Osteocyte (in vitro differentiated cells): Measurements from ENCODE around the gene EXD3. TPM values are rescaled to one million over a fixed set of nuclear protein-coding genes. Genes with fewer than 3 reads are reported as not detected.

ENCODE experiments used
- DNase-seq: peaks from one replicate; pipeline ENCODE4 v3.0.0; 2021; ENCODE audit warnings: mixed read lengths; ENCODE audit not compliant: unreplicated experiment; ENCODE audit errors: extremely low spot score
- H3K27ac Mint-ChIP-seq: one replicate; pipeline ENCODE4 v1.8.0; 2021; ENCODE audit warnings: mild to moderate bottlenecking, mixed read lengths; ENCODE audit not compliant: unreplicated experiment
- H3K27me3 Mint-ChIP-seq: one replicate; pipeline ENCODE4 v1.8.0; 2021; ENCODE audit warnings: mixed read lengths; ENCODE audit not compliant: unreplicated experiment
- H3K36me3 Mint-ChIP-seq: one replicate; pipeline ENCODE4 v1.8.0; 2021; ENCODE audit warnings: mixed read lengths; ENCODE audit not compliant: unreplicated experiment
- H3K4me1 Mint-ChIP-seq: one replicate; pipeline ENCODE4 v1.8.0; 2021; ENCODE audit warnings: mixed read lengths; ENCODE audit not compliant: unreplicated experiment
- H3K4me3 Mint-ChIP-seq: one replicate; pipeline ENCODE4 v1.8.0; 2021; ENCODE audit warnings: mild to moderate bottlenecking, moderate library complexity, mixed read lengths; ENCODE audit not compliant: unreplicated experiment
- H3K9me3 Mint-ChIP-seq: one replicate; pipeline ENCODE4 v1.8.0; 2021; ENCODE audit warnings: mixed read lengths; ENCODE audit not compliant: unreplicated experiment
- total RNA-seq: library from RNA; stranded (reverse); gene quantifications from 2 replicates; pipeline ENCODE4 v1.2.1, GENCODE V29; 2021
- TF ChIP-seq, protein P1 (sequence below): fragments of 200-600 bp; sonication (generic); IDR thresholded peaks from 2 replicates; pipeline ENCODE4 v1.5.0; 2021; ENCODE audit warnings: antibody characterized with exemption, mild to moderate bottlenecking, moderate library complexity

EXD3 gene
- total RNA-seq, 1 donor from 2014 or later, result 21.5 TPM

DNA sequence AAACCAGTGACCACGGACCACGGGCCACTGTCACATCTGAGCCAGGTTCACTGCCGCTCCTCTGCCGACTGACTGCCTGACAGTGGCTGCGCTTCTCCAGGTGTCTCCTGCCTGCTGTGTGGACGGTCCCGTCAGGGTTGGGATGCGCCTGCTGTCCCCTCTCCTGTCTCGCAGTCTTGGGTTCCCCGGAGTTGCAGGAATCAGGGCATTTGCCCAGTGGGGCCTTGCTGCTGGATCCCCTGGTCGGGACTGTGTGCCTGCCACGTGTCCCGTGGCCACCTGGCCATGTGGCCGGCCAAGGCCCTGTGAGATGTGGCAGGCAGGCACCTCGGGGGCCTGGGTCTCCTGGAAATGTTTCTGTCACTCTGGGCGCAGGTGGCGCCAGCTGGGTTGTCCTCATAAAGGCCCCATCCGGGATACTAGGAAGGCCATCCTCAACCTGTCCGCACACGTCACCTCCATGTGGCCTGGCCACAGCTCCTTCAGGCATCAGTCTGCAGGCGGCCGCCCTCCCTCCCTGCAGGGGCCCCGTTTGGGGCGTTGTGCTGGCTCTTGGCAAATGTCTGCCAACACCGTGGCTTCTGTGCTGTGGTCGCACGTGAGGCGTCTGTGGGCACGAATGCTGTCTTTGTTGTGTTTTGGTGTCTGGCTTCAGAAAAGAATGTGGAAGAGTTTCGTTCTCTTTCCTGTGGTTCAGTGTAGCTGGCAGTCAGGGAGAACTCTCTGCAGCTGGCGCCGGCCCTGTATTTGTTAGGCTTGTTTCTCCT is 151.8 kb downstream of the EXD3 start:
- peaks cover 13% of the 10 kb centered on the region for H3K36me3 Mint-ChIP-seq
- H3K27me3 Mint-ChIP-seq, result no peaks in the 10 kb centered on the region
- DNase-seq, result no peak
- H3K4me1 Mint-ChIP-seq, result peaks cover 24% of the 10 kb centered on the region
- TF ChIP-seq, protein P1, sequence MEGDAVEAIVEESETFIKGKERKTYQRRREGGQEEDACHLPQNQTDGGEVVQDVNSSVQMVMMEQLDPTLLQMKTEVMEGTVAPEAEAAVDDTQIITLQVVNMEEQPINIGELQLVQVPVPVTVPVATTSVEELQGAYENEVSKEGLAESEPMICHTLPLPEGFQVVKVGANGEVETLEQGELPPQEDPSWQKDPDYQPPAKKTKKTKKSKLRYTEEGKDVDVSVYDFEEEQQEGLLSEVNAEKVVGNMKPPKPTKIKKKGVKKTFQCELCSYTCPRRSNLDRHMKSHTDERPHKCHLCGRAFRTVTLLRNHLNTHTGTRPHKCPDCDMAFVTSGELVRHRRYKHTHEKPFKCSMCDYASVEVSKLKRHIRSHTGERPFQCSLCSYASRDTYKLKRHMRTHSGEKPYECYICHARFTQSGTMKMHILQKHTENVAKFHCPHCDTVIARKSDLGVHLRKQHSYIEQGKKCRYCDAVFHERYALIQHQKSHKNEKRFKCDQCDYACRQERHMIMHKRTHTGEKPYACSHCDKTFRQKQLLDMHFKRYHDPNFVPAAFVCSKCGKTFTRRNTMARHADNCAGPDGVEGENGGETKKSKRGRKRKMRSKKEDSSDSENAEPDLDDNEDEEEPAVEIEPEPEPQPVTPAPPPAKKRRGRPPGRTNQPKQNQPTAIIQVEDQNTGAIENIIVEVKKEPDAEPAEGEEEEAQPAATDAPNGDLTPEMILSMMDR, result no peak
- H3K4me3 Mint-ChIP-seq, result no peak overlapping the region
- no peak overlapping the region for H3K27ac Mint-ChIP-seq
- no peaks in the 10 kb centered on the region for H3K9me3 Mint-ChIP-seq

DNA sequence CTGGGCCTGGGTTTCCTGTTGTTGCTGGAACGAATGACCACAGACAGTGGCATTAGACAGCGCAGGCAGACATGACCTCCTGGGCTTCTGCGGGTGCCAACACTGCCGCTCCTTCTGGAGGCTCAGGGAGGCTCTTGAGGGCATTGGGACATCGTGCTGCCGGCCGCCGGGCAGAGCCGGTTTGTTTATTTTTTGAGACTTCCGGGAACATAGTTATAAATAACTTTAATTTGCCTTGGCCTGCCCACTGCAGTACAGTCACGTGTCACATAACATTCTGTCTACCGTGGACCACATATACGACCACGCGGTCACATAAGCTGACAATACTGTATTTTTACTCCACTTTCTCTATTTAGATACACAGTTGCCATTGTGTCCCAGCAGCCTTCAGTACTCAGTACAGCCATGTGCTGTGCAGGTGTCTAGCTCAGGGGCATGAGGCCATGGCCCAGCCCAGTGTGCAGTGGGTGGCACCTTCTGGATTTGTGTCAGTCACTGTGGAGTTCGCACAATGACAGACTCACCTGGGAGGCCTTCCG is 153.7 kb downstream of the EXD3 start:
- Mint-ChIP-seq H3K36me3 (peaks cover 13% of the 10 kb centered on the region), H3K27ac (peak overlapping the region; percentile 49)
- DNase-seq, result no peak

DNA sequence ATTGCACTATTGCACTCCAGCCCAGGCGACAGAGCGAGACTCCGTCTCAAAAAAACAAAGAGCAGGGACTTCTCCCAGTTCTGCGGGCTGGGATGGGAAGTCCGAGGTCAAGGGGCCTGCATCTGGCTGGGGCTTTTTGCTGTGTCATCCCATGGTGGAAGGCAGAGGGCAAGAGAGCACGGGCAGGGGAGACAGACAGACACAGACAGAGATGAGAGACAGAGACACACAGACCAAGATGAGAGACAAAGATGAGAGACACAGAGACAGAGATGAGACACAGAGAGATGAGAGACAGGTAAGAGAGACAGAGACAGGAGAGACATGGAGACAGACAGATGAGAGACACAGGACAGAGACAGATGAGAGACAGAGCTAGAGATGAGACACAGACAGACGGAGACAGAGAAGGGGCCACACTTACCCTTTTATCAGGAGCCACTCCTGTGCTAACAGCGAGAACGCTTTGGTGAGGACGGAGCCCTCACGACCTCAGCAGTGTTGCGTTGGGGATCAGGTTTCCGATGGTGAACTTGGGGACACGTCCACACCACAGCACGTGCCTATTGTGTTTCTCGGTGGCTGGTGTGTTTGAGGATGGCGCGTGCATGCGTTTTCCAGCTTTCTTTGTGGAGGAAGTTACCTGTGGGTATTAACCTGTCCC is 154.3 kb downstream of the EXD3 start:
- Mint-ChIP-seq H3K4me3 (no peak overlapping the region), H3K27me3 (no peaks in the 10 kb centered on the region), H3K4me1 (peaks cover 10% of the 10 kb centered on the region), H3K36me3 (peaks cover 18% of the 10 kb centered on the region), H3K27ac (peak overlapping the region; percentile 49), H3K9me3 (no peaks in the 10 kb centered on the region)
- no peak for DNase-seq
- TF ChIP-seq, protein P1, result no peak

More for the DNA sequence above, 153.7 kb downstream of the EXD3 start:
- TF ChIP-seq, protein P1, result no peak
- Mint-ChIP-seq H3K4me3 (no peak overlapping the region), H3K9me3 (no peaks in the 10 kb centered on the region), H3K27me3 (no peaks in the 10 kb centered on the region), H3K4me1 (peaks cover 11% of the 10 kb centered on the region)

DNA sequence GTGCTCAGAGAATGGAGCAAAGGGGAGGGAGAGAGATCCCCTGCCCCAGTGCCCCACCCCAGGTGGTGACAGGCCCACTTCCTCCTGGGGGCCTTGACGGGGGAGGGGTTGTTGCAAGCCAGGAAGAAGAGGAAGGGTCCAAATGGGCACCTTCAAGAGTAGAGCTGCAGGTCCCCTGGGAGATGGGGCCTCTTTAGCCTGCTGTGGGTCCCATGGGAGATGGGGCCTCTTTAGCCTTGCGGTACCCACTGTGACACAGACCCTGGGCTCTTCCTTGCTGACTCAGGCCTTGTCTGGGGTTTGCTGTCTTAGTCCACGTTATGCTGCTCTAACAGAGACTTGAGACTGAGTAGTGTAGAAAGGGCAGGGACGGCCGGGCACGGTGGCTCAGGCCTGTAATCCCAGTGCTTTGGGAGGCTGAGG is 155.0 kb downstream of the EXD3 start:
- no peaks in the 10 kb centered on the region for H3K27me3 Mint-ChIP-seq
- no peak overlapping the region for H3K4me3 Mint-ChIP-seq
- TF ChIP-seq, protein P1, result no peak
- H3K4me1 Mint-ChIP-seq, result peaks cover 10% of the 10 kb centered on the region
- no peak for DNase-seq
- peaks cover 18% of the 10 kb centered on the region for H3K36me3 Mint-ChIP-seq
- H3K27ac Mint-ChIP-seq, result peak overlapping the region; percentile 27
- no peaks in the 10 kb centered on the region for H3K9me3 Mint-ChIP-seq
